ENCODE measurements around the gene TCF12. TPM values are rescaled to one million over a fixed set of nuclear protein-coding genes. Genes with fewer than 3 reads are reported as not detected.
A peak's percentile ranks its signal among the peaks of the same experiment; 100 is the strongest.

The TCF12 gene
- total RNA-seq, 1 experiment from 2014 or later: 157 TPM

DNA sequence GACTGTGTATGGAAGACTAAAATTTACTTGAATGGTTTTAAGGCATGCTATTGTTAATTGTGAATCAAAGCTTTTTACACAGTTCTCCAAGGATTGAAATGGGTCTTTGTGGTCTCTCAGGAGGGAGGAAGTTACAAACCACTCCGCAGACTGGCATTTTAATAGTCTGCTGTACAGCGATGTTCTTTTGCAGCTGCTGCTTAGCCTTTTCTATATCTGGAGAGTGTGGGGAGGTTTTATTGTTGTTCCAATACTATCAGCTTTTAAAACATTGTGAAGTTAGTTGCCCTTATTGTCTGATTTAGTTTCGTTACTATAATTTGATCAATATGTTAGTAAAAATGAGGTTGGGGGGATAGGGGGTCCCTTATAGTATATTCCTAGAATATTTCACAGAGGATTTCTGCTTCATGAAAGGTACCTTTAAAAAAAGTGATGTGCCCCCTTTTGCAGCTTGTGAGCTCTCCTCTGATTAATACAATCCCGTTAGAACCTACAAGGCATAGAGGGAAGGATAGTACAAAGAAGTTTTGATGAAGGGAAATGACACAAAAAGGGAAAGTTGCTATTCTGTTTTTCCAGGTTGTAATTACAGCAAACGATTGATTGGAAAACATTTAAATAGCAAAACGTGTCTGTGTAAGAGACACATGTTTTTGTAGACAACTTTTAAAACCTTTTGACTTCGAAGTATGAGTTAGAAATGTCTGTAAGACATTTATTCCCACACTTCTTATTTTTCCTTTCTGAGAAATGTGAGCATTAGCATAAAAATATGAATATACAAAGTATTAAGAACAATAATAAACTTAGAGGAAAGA is 299.5 kb downstream of the TCF12 start:
- peak; percentile 79 for DNase-seq (ENCODE audit: low read depth)

DNA sequence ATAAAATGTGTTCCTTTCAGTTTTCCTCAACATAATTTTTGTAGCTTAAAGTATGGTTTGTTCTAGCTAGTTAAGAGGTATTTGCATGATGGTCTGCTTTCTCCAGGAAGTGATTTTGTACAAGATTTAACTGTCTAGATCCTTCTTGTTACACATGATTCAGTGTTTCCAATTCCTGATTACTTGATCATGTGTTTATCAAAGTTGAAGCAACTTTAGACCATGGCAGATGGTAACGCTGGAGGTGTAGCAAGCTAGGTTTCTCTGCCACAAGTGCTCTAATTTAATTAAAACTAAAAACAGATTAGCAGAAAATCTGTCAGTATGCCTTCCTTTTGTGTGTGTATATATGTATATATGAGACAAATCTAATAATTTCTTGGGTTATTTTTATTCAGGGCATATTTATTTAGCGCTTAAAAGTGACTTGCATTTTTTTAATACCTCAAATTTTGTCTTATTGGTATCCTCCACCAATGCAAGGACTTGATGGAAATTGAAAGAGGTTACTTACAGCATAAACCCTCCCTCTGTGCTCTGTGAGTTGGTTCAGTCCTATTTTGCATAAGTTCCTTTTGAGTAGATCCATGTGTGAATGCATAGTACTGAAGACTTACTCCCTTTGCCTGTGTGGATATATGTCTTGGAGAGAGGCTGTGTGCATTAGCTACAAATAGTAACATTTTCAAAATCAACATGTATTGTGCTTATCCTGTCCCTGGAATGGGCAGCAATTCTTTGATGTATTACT is 300.6 kb downstream of the TCF12 start:
- DNase-seq (ENCODE audit: low read depth): peak; percentile 98

DNA sequence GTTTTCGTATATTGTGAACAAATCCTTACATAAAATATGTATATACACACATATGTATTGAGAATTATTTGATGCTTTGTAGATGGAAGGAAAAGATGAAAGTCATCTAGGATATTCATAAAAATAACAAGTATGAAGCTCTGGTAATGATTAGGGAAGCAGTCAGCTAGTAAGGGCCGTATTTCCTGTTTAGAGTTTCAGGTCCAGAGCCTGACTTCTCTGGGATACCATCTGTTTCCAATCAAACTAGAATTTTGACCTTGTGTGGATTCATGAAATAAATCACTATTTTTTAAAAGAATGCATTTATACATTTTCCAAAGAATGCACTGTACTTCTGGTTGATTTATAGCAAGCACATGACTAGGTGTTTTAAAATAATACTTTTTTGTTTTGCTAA is 301.8 kb downstream of the TCF12 start:
- peak; percentile 83 for DNase-seq (ENCODE audit: low read depth)

DNA sequence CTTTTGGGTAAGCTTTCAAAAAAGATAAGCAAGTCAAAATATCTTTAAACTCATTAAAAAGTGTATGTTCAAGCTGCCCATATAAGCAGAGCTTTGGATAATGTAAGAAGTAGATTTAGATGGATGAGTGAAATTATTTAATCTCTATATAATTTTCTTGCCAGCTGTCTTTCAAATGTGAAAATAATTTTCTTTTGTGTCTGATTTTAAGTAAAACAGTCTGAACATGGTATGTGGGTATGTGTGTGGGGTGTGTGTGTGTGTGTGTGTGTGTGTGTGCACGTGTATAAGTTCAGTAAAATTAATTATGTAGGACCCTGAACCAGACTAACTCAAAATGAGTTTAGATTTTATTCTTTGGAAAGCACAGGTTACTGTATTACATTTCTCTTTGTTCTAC is 302.7 kb downstream of the TCF12 start:
- no peak for DNase-seq (ENCODE audit: low read depth)

DNA sequence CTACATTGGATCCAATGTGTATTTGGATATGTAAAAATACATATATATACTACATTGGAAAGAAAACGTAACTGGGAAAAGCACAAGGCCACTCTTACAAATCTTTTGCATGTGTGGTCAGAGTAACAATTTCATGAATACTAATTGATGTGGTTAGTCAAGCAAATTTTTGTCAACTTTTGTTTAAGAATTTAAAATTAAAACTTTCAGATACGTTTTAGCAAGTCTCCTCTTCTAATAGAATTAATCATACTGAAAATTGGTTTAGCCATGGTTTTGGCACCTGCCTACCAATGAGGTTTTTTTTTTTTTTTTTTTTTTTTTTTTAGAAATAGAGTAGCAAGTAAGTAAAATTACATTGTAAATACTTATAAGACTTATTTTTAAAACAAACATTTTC is 304.9 kb downstream of the TCF12 start:
- no peak for DNase-seq (ENCODE audit: low read depth)

DNA sequence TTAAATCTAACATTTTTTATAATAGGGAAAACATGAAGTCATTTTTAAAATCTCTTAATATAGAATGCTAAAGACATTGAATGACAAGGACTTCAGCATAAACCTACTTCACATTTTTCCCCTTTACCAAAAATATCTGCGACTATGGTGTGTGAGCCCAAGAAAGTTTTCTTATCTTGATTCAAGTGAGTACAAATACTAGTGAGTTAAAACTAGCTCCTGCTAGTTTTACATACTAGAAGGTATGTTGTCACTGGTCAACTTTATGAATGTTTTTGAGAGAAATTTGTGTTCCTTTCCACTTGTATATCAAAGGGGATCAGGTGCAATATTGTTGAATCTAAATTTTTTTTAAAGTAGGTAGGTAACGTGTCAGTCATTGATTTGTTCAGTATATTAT is 305.4 kb downstream of the TCF12 start:
- no peak for DNase-seq (ENCODE audit: low read depth)

DNA sequence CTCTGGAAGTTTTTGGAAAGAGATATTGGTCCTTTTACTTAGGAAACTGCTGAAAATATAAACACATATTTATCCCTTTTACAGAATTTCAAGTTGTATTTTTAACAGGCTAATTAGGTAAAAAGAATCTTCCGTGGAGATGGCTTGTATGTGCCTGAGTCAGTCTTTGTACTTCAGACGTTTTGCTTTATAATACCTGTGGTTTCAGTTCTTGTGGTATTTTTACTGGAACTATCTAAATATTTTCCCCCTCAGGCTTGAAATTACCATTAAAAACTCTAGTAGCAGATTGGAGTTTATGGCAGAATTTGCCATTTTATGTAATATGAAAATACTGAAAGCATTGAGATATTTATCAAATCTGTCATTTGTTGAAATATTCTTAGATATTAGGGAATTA is 306.2 kb downstream of the TCF12 start:
- DNase-seq (ENCODE audit: low read depth): peak; percentile 77

DNA sequence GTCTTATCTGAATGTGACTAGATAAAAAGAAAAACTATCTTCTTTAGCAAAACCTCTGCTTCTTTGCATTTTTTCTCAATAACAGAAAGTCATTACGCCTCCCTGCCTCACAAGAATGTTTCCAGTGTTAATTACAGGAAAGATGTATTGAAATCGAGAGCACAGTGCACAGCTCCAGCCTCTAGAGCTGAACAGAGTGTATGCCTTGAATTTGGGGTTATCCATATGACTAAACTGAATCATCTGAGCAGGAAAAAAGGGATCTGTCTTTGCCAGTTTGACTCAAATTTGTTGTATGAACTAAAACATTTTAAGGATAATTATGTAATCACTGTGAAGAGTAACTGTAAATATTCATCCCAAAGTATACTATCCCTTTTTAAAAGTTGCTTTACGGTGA is 308.7 kb downstream of the TCF12 start:
- no peak for DNase-seq (ENCODE audit: low read depth)

DNA sequence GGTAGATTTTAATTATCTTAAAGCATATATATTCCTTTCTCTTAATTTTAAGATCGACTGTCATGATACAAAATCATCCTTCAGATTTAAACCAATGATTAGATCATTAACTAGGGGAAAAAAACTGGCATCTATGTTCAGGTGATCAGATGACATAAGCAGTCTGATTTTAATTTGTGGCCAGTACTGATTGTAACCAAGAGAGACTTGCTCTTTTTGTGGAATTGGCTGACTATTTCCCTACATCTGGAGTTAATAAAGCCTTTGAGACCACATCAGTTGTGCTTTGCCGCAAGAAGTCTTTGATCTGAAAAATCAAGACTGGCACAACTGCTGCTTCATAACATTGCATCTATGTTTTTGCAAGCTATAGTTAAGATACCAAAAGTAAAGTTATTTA is 309.5 kb downstream of the TCF12 start:
- DNase-seq (ENCODE audit: low read depth): peak; percentile 94

DNA sequence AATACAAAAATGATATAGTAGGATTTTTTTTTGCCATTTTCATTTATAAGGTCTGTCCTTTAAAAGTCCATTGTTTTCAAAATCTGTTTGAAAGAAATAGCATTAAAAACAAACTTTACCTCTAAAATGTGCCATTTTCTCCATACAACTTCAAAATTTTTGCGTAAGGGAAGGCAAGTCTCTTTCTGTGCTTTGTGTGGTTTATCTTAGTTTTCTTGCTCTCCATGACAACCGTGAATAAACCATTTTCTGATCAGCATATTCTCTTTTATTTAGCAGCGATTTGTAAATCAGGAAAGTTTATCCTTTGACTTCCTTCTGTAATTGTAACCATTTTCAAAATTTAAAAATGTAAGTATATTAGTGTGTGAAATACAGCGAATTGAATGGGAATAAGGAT is 310.0 kb downstream of the TCF12 start:
- peak; percentile 33 for DNase-seq (ENCODE audit: low read depth)

DNA sequence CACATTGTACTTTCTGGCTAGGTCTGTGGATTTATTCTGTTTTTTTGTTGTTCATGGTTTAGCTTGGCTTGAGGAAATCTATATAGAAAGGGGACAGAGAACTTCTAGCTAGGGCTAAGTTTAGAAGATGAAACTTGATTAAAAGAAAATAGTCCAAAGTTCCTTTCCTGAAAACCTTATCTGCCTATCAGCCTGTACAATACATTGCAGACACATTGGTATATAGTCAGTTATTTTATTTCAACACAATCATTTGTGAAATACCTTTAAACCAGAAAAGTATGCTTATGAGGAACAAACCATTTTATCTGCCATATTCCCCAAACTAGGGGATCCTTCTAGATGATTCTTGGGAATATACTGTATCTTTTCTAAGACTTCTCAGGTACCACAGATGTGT is 310.6 kb downstream of the TCF12 start:
- no peak for DNase-seq (ENCODE audit: low read depth)

DNA sequence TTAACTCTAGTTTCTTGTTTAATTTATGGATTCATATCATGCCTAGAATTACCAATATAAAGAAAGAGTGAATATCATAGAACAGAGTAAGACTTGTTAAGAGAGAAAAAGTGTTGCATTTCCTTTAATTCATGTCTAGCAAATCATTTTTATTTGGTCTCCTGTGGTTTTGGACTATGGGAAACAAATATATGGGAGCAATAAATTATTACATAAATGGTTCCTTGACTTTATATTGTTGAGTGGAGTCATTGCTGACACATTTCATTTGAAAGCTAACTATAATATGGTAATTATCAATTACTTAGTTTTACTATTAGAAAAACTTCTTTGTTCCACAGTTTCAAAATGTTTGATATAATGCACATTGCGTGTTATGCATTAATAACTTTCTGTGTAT is 313.1 kb downstream of the TCF12 start:
- no peak for DNase-seq (ENCODE audit: low read depth)

DNA sequence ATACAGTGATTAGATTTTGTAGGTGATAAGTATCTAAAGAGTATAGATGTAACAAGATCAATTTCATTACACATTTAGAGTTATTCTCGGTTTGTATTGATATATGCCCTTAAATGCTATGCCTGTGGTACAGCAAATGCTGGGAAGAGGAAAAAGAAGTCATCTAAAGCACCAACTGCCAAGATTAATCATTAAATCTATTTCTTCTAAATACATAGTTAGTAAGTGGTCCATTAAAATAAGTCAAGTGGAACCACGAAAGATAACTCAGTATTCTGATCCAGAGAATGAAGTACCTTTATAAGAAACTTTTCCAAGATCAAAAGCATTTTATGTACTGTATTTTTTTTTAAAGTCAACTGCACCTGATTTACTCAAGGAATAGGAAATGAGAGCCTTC is 315.7 kb downstream of the TCF12 start:
- DNase-seq (ENCODE audit: low read depth): no peak

DNA sequence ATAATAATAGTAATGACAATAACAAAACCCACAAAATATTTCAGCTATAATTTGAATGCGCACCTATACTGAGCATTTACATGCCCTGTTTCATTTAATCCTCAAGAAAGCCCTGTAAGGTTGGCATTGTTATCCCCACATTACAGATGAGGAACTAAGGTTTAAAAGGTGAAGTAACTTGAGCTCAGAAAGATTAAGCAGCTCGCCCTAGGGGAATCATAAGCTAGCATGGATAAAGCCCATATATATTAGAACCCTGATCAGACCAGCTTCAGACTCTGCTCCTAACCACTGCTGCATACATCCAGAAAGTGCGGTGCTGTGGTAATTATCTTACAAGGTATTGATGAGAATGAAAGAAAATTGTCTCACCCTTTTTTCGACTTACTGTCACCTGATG is 316.7 kb downstream of the TCF12 start:
- no peak for DNase-seq (ENCODE audit: low read depth)

DNA sequence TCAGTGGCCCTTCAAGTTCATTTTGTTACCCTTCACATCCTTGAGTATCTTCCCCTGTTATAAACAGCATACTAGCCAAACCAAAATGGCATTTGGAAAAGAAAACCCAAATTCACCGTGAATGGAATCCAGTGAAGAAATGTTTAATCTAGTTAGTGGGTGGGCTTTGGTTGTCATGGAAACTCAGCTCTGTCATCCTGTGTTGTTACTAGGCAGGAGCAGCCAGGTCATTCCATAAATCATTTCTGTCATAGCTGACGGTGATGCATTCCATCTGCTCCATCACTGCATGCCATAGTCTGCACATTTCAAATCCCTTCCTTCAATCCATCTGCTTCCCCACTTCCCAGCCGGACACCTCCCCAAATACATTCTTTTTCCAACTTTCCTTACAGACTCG is 317.4 kb downstream of the TCF12 start:
- peak; percentile 78 for DNase-seq (ENCODE audit: low read depth)

DNA sequence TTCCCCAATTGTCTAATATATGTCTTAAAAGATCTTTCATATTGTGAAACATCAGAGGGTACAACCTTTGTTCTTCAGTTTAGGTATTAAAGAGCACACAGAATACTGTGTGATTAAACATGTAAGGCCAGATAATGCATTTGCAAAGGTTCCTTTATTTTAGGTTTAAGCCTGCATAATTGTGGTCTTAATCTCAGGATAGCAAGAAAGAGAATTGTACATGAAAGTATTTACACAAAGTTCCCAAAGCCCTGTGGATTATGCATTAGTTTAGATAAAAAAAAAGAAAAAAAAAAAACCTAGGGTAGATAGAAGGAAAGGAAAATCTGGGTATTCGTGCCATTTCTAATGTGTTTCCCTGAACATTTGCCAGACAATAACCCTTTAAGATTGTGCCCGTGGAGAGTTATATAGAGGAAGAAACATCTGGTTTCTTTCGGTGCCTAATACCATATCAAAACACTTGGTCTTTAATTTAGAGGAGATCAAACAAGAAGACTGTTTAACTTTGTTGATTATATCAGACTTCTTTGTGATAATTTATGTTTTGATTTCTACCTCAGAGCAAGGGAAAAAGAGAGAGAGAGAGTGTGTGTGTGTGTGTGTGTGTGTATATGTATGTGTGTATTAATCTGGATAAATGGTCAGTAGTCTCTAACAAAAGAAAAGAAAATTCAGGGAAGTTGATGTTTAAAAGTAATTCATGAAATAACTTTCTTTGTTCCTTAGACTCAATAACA is 318.3 kb downstream of the TCF12 start:
- peak; percentile 23 for DNase-seq (ENCODE audit: low read depth)

DNA sequence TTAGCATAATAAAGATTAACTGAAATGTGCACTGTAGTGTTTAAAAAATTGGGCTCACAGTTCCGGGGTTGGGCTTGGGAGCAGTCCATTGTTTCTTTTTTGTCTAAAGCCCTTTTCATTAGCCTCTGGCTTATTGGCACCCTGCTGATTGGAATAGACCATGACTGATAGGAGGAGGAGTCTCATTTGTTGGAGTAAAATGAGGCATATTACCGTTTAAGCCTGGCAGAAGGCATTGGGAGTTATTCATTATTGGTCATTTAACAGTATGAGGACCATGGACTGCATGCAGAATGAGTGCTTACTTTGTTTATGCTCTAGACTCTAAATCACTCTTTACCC is 318.8 kb downstream of the TCF12 start:
- peak; percentile 31 for DNase-seq (ENCODE audit: low read depth)

DNA sequence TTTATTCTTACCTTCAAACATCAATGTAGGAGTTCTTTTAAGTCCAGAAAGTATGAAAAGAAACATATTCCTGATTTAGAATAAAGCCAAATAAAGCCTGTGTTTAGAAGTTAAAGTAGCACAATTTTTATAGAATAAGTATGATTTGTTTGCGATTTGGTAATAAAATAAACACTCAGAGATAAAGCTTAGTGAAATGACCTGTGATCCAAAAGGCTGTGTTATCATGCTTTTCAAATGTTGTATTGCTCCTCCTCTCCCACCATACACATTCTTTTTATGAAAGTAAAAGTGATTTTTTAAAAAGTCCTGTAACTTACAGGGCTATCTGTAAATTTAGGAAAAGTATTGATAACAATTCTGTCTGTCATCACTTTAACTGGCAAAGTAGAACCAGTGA is 319.2 kb downstream of the TCF12 start:
- DNase-seq (ENCODE audit: low read depth): no peak

DNA sequence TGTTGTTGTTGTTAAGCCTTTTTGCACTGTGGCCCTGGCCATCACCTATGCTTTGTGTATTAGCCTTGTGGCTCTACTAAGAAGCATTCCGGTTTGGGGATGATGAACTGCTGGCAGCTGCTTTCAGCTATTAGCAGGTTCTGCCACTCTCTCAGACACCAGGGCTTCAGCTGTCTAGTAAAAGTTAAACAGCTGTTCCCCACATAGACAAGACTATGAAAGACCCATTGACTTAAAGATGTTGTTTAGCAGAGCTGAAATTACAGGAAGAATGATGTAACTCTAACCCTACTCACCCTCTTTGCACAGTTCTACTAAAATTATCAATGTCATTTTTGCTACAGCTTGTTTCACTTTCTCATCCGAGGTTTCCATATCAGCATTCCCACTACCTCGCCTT is 326.7 kb downstream of the TCF12 start:
- peak; percentile 24 for DNase-seq (ENCODE audit: low read depth)

DNA sequence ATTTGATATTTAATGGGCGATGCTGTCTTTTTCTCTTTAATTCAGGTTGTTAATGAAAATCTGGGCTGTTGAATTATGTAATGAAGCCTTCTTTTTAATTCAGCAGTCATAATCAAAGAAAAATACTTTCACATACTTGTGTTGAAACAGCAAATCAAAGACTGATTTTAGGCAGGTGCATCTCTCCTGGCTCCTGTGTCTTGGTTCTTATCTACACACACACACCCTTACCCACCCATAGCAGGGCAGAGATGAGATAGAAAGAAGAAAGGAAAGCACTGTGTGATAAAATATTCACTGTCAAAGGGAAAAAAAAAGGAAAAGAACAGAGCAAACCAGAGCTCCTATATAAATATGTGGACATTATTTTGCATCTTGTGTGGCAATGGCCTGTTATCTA is 327.3 kb downstream of the TCF12 start:
- no peak for DNase-seq (ENCODE audit: low read depth)

DNA sequence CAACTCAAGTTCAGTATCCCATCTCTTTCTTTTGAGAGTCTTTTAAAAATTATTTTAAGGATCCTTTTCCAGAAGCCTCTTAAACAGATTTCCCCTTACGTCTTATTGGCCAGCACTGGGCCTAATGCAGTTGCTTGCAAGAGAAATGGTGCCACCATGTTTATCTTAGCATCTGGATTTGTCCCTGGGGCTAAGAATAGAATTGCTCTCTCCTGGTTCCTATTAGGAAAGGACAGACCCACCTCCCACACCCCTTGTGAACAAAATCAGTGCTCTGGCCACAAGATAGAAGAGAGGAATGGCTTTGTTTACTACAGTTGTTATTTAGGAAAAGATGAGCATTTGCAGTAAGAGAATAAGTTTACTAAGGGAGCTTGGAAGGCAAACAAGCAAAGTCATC is 329.6 kb downstream of the TCF12 start:
- no peak for DNase-seq (ENCODE audit: low read depth)

DNA sequence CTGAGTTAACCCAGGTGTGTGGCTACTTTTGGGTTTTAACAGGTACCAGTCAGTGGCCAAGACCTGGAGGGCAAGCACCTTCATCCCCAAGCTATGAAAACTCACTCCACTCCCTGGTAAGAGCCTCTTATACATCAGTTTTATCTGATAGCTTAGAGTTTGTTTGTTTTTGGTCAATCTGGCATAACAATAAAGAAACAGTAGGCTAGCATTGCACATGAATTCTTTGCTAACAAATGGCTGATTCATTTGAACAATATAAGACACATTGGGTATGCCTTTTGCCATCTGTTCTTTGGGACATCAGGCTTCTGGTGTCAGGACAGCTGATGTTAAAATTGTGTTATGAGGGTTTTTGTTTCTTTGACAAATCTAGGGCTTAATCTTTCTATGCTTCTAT is 332.9 kb downstream of the TCF12 start:
- no peak for DNase-seq (ENCODE audit: low read depth)

DNA sequence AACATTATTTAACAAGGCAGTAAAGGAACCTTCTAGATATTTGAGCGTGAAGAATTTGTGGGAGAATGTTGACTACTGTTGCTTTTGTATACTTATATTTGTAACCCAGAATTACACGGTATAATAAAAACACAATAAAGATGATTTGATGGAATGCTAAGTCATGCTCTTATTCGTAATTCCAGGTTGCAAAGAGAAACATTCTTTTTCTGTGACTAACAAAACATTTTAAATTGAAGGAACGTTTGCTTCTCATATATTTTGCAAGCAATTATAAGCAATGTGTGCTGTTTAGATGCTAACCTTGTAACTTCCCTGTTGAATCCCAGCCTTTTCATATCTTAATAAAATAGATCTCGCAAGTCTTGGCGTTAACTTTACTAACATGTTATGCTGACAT is 333.5 kb downstream of the TCF12 start:
- no peak for DNase-seq (ENCODE audit: low read depth)
